ENCODE measurements around the gene HMGCLL1. TPM values are rescaled to one million over a fixed set of nuclear protein-coding genes. Genes with fewer than 3 reads are reported as not detected.

The HMGCLL1 gene
- polyA plus RNA-seq, 1 of the 3 experiments (the other 2 are of a cell fraction), result not detected

DNA sequence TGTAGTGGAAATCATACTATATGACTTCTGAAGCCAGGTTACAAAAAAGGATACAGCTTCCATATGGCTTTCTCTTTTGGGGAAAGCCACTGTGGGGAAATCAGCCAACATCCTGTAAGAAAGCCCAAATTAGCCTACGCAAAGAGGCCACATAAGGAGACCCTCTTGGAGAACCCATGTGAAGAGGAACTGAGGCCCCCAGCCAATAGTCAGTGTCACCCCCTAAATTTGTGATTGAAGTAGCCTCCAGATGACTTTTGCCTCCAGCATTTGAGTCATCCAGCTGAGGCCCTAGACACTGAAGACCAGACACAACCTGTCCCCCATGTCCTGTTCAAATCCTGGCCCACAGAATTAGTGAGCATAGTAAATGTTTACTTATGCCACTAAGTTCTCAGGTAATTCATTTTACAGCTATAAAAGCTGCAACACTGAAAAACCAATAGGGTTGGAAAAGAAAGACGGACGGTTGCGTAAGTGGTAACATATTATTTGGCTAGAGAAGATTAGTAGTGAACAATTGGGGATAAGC, 60.4 kb downstream of the HMGCLL1 start:
- no peaks in the 10 kb centered on the region for H4K20me1 ChIP-seq (ENCODE audit: insufficient read depth)
- no peaks in the 10 kb centered on the region for H3K9me2 ChIP-seq
- no peak overlapping the region for H3K27ac ChIP-seq (ENCODE audit: low read depth in 2 of 2, low read length in 1 of 2)
- no peaks in the 10 kb centered on the region for H3K36me3 ChIP-seq (replicated peaks in 1 of 2; ENCODE audit: control insufficient read depth in 1 of 2, insufficient read depth in 2 of 2, low read length in 1 of 2)
- ChIA-PET POLR2A (no interaction called here), CTCF (interaction anchor here (1.0 to 2.1 kb wide), 2 partner anchors 10 to 49 kb away, joined by 3 to 4 read pairs; no protein-coding TSS in a partner anchor)
- no peaks in the 10 kb centered on the region for H3F3A ChIP-seq (replicated peaks; ENCODE audit: insufficient read depth)
- H2AFZ ChIP-seq (ENCODE audit: low read depth), result no peak overlapping the region
- no peaks in the 10 kb centered on the region for H3K9me3 ChIP-seq
- no peak overlapping the region for H3K4me3 ChIP-seq (ENCODE audit: low read depth in 2 of 2, low read length in 1 of 2)
- TF ChIP-seq CHD2 (IDR thresholded peaks at IDR 0.05; ENCODE audit: low read length, partially characterized antibody) (no peak), CTCF (IDR thresholded peaks at IDR 0.05) (no peak), YY1 (IDR thresholded peaks at IDR 0.05; ENCODE audit: low read depth) (no peak), SIN3A (IDR thresholded peaks at IDR 0.05; ENCODE audit: borderline replicate concordance, low read depth, low read length) (no peak), EP300 (IDR thresholded peaks at IDR 0.05; ENCODE audit: borderline replicate concordance in 1 of 2, low read depth in 1 of 2, low read length in 1 of 2) (no peak), RFX5 (IDR thresholded peaks at IDR 0.05; ENCODE audit: low read length) (no peak), SMC3 (IDR thresholded peaks at IDR 0.05; ENCODE audit: low read depth, low read length) (no peak), NRF1 (IDR thresholded peaks at IDR 0.05; ENCODE audit: low read depth, low read length) (no peak), RAD21 (IDR thresholded peaks at IDR 0.05; ENCODE audit: low read length) (no peak), RXRA (IDR thresholded peaks at IDR 0.05; ENCODE audit: borderline replicate concordance, low read depth) (no peak), GATA2 (CRISPR knock-in tag; IDR thresholded peaks at IDR 0.05) (no peak), MAX (IDR thresholded peaks at IDR 0.05; ENCODE audit: low read depth) (no peak), FOXM1 (IDR thresholded peaks at IDR 0.05; ENCODE audit: low read depth) (no peak), RCOR1 (IDR thresholded peaks at IDR 0.05; ENCODE audit: low read length) (no peak), FOSL2 (IDR thresholded peaks at IDR 0.05; ENCODE audit: borderline replicate concordance, low read depth) (no peak), ELF1 (IDR thresholded peaks at IDR 0.05) (no peak), IRF3 (IDR thresholded peaks at IDR 0.05; ENCODE audit: low read depth, low read length) (no peak), FOXJ3 (CRISPR knock-in tag; IDR thresholded peaks at IDR 0.05) (no peak)
- TF ChIP-seq, protein P1, sequence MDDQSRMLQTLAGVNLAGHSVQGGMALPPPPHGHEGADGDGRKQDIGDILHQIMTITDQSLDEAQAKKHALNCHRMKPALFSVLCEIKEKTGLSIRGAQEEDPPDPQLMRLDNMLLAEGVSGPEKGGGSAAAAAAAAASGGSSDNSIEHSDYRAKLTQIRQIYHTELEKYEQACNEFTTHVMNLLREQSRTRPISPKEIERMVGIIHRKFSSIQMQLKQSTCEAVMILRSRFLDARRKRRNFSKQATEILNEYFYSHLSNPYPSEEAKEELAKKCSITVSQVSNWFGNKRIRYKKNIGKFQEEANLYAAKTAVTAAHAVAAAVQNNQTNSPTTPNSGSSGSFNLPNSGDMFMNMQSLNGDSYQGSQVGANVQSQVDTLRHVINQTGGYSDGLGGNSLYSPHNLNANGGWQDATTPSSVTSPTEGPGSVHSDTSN (IDR thresholded peaks at IDR 0.05), result no peak
- TF ChIP-seq, protein P2, sequence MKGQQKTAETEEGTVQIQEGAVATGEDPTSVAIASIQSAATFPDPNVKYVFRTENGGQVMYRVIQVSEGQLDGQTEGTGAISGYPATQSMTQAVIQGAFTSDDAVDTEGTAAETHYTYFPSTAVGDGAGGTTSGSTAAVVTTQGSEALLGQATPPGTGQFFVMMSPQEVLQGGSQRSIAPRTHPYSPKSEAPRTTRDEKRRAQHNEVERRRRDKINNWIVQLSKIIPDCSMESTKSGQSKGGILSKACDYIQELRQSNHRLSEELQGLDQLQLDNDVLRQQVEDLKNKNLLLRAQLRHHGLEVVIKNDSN (IDR thresholded peaks at IDR 0.05; ENCODE audit: borderline replicate concordance, low read depth), result no peak
- H3K4me2 ChIP-seq, result no peak overlapping the region
- 78% methylated on average over 4 of the region's 4 CpGs for WGBS (ENCODE audit: low lambda C conversion rate)
- no peaks in the 10 kb centered on the region for H3K79me2 ChIP-seq (ENCODE audit: insufficient read depth)
- no peaks in the 10 kb centered on the region for H3K27me3 ChIP-seq (ENCODE audit: insufficient read depth)
- H3K4me1 ChIP-seq (ENCODE audit: control insufficient read depth in 1 of 2, insufficient read depth in 2 of 2, low read depth in 1 of 2, low read length in 1 of 2), result no peaks in the 10 kb centered on the region; a peak in 1 of 4 replicates
- DNase-seq, result no peak
- H3K9ac ChIP-seq, result no peak overlapping the region

Measured in SK-N-SH (cell line).